H1 (cell line): ENCODE data around the gene PYGL. TPM values are rescaled to one million over a fixed set of nuclear protein-coding genes. Genes with fewer than 3 reads are reported as not detected.

ENCODE experiments used
- CTCF ChIA-PET: fragments of 300-600 bp; sonication (Branson Sonifier 250); formaldehyde crosslinking; loops from one replicate; lab custom pipeline; 2021; ENCODE audit not compliant: partially characterized antibody; lab: Charles Lee
- POLR2A ChIA-PET: fragments of 300-600 bp; sonication (Branson Sonifier 250); formaldehyde crosslinking; loops from one replicate; lab custom pipeline; 2021; ENCODE audit warnings: inconsistent platforms; ENCODE audit not compliant: partially characterized antibody; lab: Charles Lee
- DNase-seq, 2 experiments: peaks; one replicate each; pipeline versions ENCODE4 v3.0.0 to v3.0.0-alpha.2; 2010 to 2022; ENCODE audit warnings: low spot score in 2 of 2, low read depth in 1 of 2, mixed read lengths in 1 of 2
- FAIRE-seq: peaks from 2 replicates; lab custom pipeline; 2011; peaks lifted over from hg19 to GRCh38; lab: Jason Lieb, UNC
- H2AFZ ChIP-seq: 2 replicates; pipeline ENCODE4 v1.8.1; 2012; ENCODE audit warnings: low read length, inconsistent platforms
- H2AK5ac ChIP-seq: 2 replicates; pipeline ENCODE4 v1.6.1; 2013; ENCODE audit warnings: low read depth, low read length
- H2BK120ac ChIP-seq: replicated peaks from 2 replicates; pipeline ENCODE3; 2013; ENCODE audit warnings: low read depth, low read length, inconsistent platforms
- H2BK12ac ChIP-seq: 2 replicates; pipeline ENCODE4 v1.6.1; 2013; ENCODE audit warnings: low read depth, low read length
- H2BK15ac ChIP-seq: 2 replicates; pipeline ENCODE4 v1.6.1; 2013; ENCODE audit warnings: low read length
- H2BK20ac ChIP-seq: 2 replicates; pipeline ENCODE4 v1.6.1; 2013; ENCODE audit warnings: low read length
- H2BK5ac ChIP-seq: 2 replicates; pipeline ENCODE4 v1.6.1; 2013; ENCODE audit warnings: low read depth, low read length
- H3K14ac ChIP-seq: 2 replicates; pipeline ENCODE4 v1.6.1; 2013; ENCODE audit warnings: inconsistent platforms; ENCODE audit not compliant: insufficient read length
- H3K18ac ChIP-seq: 2 replicates; pipeline ENCODE4 v1.6.1; 2013; ENCODE audit warnings: low read length; ENCODE audit errors: extremely low read depth
- H3K23ac ChIP-seq: 2 replicates; pipeline ENCODE4 v1.6.1; 2013; ENCODE audit warnings: inconsistent platforms; ENCODE audit not compliant: insufficient read length
- H3K23me2 ChIP-seq: 2 replicates; pipeline ENCODE4 v1.6.1; 2013; ENCODE audit warnings: low read depth, low read length
- H3K27ac ChIP-seq: 2 replicates; pipeline ENCODE4 v1.6.1; 2011; ENCODE audit warnings: low read depth, low read length, inconsistent platforms
- H3K27me3 ChIP-seq, 4 experiments: replicated peaks in 1 of 4; 1 replicate in 1 of 4; 2 replicates in 3 of 4; pipeline versions ENCODE4 v1.6.1 to v1.8.1; 2011 to 2013; ENCODE audit warnings: low read length in 3 of 4, mild to moderate bottlenecking in 3 of 4, inconsistent platforms in 2 of 4, mixed read lengths in 2 of 4, moderate library complexity in 1 of 4; ENCODE audit not compliant: control insufficient read depth in 3 of 4, insufficient read depth in 3 of 4; ENCODE audit errors: extremely low read depth in 1 of 4
- H3K36me3 ChIP-seq, 4 experiments: 2 replicates each; pipeline versions ENCODE4 v1.6.1 to v1.8.1; 2011 to 2013; ENCODE audit warnings: mild to moderate bottlenecking in 4 of 4, low read length in 3 of 4, moderate library complexity in 2 of 4, control low read depth in 1 of 4, inconsistent platforms in 1 of 4; ENCODE audit not compliant: insufficient read depth in 4 of 4, control insufficient read depth in 2 of 4
- H3K4ac ChIP-seq: replicated peaks from 2 replicates; pipeline ENCODE3; 2013; ENCODE audit warnings: low read length, low read depth, mixed read lengths, inconsistent platforms; ENCODE audit not compliant: insufficient read length
- H3K4me1 ChIP-seq, 4 experiments: replicated peaks in 1 of 4; 1 replicate in 1 of 4; 2 replicates in 3 of 4; pipeline versions ENCODE4 v1.6.1 to v1.8.1; 2011 to 2013; ENCODE audit warnings: low read length in 3 of 4, inconsistent platforms in 2 of 4, mixed read lengths in 1 of 4; ENCODE audit not compliant: insufficient read depth in 4 of 4, control insufficient read depth in 3 of 4
- H3K4me2 ChIP-seq, 2 experiments: 2 replicates each; pipeline versions ENCODE4 v1.6.1 to v1.8.1; 2011 to 2013; ENCODE audit warnings: low read depth in 2 of 2, low read length in 2 of 2, control low read depth in 1 of 2, inconsistent platforms in 1 of 2, mild to moderate bottlenecking in 1 of 2; ENCODE audit not compliant: insufficient read depth in 1 of 2
- H3K4me3 ChIP-seq, 4 experiments: fragments of 200-600, 300-600 bp in 1 of 4; sonication (generic), shearing (Covaris generic), sonication (Bioruptor Twin) in 1 of 4; 2 replicates each; pipeline versions ENCODE4 v1.5.1 to v1.8.1; 2011 to 2016; ENCODE audit warnings: low read length in 4 of 4, low read depth in 3 of 4, control low read depth in 2 of 4, inconsistent platforms in 2 of 4, mild to moderate bottlenecking in 2 of 4, mixed read lengths in 1 of 4, moderate library complexity in 1 of 4; ENCODE audit not compliant: insufficient read depth in 2 of 4; ENCODE audit errors: extremely low read depth in 1 of 4
- H3K56ac ChIP-seq: replicated peaks from 2 replicates; pipeline ENCODE3; 2013; ENCODE audit warnings: low read depth, mild to moderate bottlenecking, mixed read lengths, low read length, inconsistent platforms; ENCODE audit not compliant: insufficient read length
- H3K79me1 ChIP-seq: 2 replicates; pipeline ENCODE4 v1.6.1; 2013; ENCODE audit warnings: low read depth, low read length, control low read depth
- H3K79me2 ChIP-seq, 2 experiments: 2 replicates each; pipeline versions ENCODE4 v1.6.1 to v1.8.1; 2012 to 2013; ENCODE audit warnings: low read length in 2 of 2, mild to moderate bottlenecking in 2 of 2, inconsistent platforms in 1 of 2; ENCODE audit not compliant: insufficient read depth in 2 of 2, control insufficient read depth in 1 of 2
- H3K9ac ChIP-seq, 4 experiments: replicated peaks in 1 of 4; 1 replicate in 1 of 4; 2 replicates in 3 of 4; pipeline versions ENCODE4 v1.6.1 to v1.8.1; 2011 to 2013; ENCODE audit warnings: low read depth in 3 of 4, low read length in 3 of 4, control low read depth in 2 of 4, mild to moderate bottlenecking in 2 of 4, moderate library complexity in 2 of 4, inconsistent platforms in 1 of 4; ENCODE audit errors: extremely low read depth in 1 of 4
- H3K9me3 ChIP-seq, 2 experiments: 2 replicates each; pipeline versions ENCODE4 v1.6.1 to v1.8.1; 2012 to 2013; ENCODE audit warnings: mild to moderate bottlenecking in 2 of 2, moderate library complexity in 2 of 2, control low read depth in 1 of 2, inconsistent platforms in 1 of 2, low read depth in 1 of 2, low read length in 1 of 2, mixed read lengths in 1 of 2; ENCODE audit not compliant: insufficient read depth in 2 of 2
- H4K20me1 ChIP-seq, 2 experiments: replicated peaks in 1 of 2; 2 replicates each; pipeline versions ENCODE3 to v1.8.1; 2011 to 2013; ENCODE audit warnings: inconsistent platforms in 2 of 2, low read length in 2 of 2, mild to moderate bottlenecking in 1 of 2; ENCODE audit not compliant: insufficient read depth in 2 of 2, control insufficient read depth in 1 of 2
- H4K5ac ChIP-seq: 2 replicates; pipeline ENCODE4 v1.6.1; 2013; ENCODE audit warnings: low read length, low read depth, mixed read lengths, inconsistent platforms; ENCODE audit not compliant: insufficient read length
- H4K8ac ChIP-seq: 2 replicates; pipeline ENCODE4 v1.8.0; 2013; ENCODE audit warnings: mild to moderate bottlenecking, moderate library complexity, low read length, inconsistent platforms; ENCODE audit not compliant: insufficient read depth; ENCODE audit errors: extremely low read depth
- H4K91ac ChIP-seq: replicated peaks from 2 replicates; pipeline ENCODE3; 2013; ENCODE audit warnings: low read length, mixed read lengths, inconsistent platforms; ENCODE audit not compliant: insufficient read length
- SIN3A ChIP-seq, 2 experiments: IDR thresholded peaks in 1 of 2; conservative IDR thresholded peaks in 1 of 2; 2 replicates each; pipeline ENCODE4 v1.6.1; 2011 to 2012; ENCODE audit warnings: low read length in 2 of 2, improper control_type of control experiment in 1 of 2, low read depth in 1 of 2, mild to moderate bottlenecking in 1 of 2
- SIX5 ChIP-seq: IDR thresholded peaks from 2 replicates; pipeline ENCODE4 v1.6.1; 2011; ENCODE audit warnings: mild to moderate bottlenecking, low read depth, low read length
- WGBS, 2 experiments: shearing (Covaris generic) in 1 of 2; methylation state at CpG; one replicate each; pipeline versions ENCODE4 v1.1.6 to v1.1.7; 2013 to 2015; ENCODE audit warnings: low lambda C conversion rate in 2 of 2, mixed read lengths in 2 of 2, inconsistent platforms in 1 of 2, low coverage in 1 of 2, missing lambda C conversion rate in 1 of 2; ENCODE audit not compliant: insufficient replicate concordance in 2 of 2, insufficient coverage in 1 of 2, insufficient read length in 1 of 2; ENCODE audit errors: extremely low coverage in 1 of 2, missing lambda C conversion rate in 1 of 2; 5-methylcytosine and 5-hydroxymethylcytosine counted together
- polyA plus RNA-seq, 7 experiments: library from polyadenylated mRNA; depleted of rRNA in 3 of 7; stranded (reverse) in 5 of 7; unstranded in 2 of 7; fragments of >200 nt in 5 of 7; fragments of 200-250 nt in 2 of 7; gene quantifications; 1 replicate in 5 of 7; 2 replicates in 1 of 7; 4 replicates in 1 of 7; pipeline versions ENCODE4 v1.2.1 to v1.2.3, GENCODE V29; 2011 to 2013; ENCODE audit warnings: missing spikeins in 2 of 7, mixed read lengths in 2 of 7
- total RNA-seq: library from RNA; stranded (reverse); fragmentation: NEBNext Ultra II Directional; extraction: Animal tissue kit (Norgen Biotek cat#: 25700); gene quantifications from 2 replicates; pipeline ENCODE4 v1.2.1, GENCODE V29; 2021

The PYGL gene
- total and polyA plus RNA-seq, 2 of the 8 experiments (the other 6 are each of a cell fraction or from before 2014, with no cell fraction given), result 26.1 to 50.5 TPM

DNA sequence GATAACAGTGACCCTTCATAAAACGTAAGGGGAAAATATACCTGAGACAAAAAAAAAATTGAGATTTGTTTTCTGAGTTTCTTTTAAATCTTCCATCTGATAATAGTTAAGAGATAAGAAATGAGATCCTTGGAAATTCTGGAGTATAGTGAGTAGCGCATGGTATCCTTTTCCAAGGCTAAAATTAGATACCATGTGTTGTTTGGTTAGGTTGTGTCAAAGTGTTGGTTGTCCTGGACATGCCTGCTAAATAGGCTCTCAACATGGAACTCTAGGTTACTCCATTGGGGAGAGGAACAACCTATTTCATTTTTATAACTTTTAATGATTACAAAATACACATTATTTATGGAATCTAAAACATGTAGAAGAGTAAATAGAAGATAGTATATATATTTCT is 14.8 kb downstream of the PYGL start:
- no peaks in the 10 kb centered on the region for H4K20me1 ChIP-seq
- no peak overlapping the region for H2BK15ac ChIP-seq
- H3K14ac ChIP-seq, result no peak overlapping the region
- no peak overlapping the region for H3K9ac ChIP-seq
- no peak for FAIRE-seq
- H2BK20ac ChIP-seq, result no peak overlapping the region
- POLR2A ChIA-PET, result no interaction called here
- no peak overlapping the region for H2BK12ac ChIP-seq
- no peaks in the 10 kb centered on the region for H3K79me2 ChIP-seq
- H3K36me3 ChIP-seq, result peaks cover 0 to 24% (median 13%) of the 10 kb centered on the region in 4 experiments; a peak in 7 of 8 replicates
- no peak overlapping the region for H3K27ac ChIP-seq
- no peak overlapping the region for H3K18ac ChIP-seq
- H3K4me1 ChIP-seq, result peaks cover 0 to 5% (median 0%) of the 10 kb centered on the region in 4 experiments; a peak in 1 of 7 replicates
- H2BK120ac ChIP-seq, result no peak overlapping the region
- H3K56ac ChIP-seq, result no peak overlapping the region
- H4K8ac ChIP-seq, result no peak overlapping the region
- H3K4ac ChIP-seq, result no peak overlapping the region
- H3K23ac ChIP-seq, result no peak overlapping the region
- no peaks in the 10 kb centered on the region for H3K9me3 ChIP-seq
- no peak overlapping the region for H4K91ac ChIP-seq
- 87% methylated on average over 2 of the region's 2 CpGs; no CpG with 5 or more reads in 1 of the 2 experiments for WGBS, 2 experiments
- no peaks in the 10 kb centered on the region for H3K79me1 ChIP-seq
- no peaks in the 10 kb centered on the region for H3K23me2 ChIP-seq
- no peak overlapping the region for H2BK5ac ChIP-seq
- no peak overlapping the region for H4K5ac ChIP-seq
- no peak for DNase-seq
- CTCF ChIA-PET, result interaction anchor here (2.1 kb wide), 1 partner anchor 9 kb away, joined by 6 read pairs; no protein-coding TSS in a partner anchor
- H2AFZ ChIP-seq, result no peak overlapping the region
- H3K4me3 ChIP-seq, result no peak overlapping the region
- H2AK5ac ChIP-seq, result no peak overlapping the region
- no peak overlapping the region for H3K4me2 ChIP-seq
- H3K27me3 ChIP-seq, result no peaks in the 10 kb centered on the region
- TF ChIP-seq SIN3A (conservative IDR thresholded peaks at IDR 0.05 in 1 of 2, IDR thresholded peaks at IDR 0.05 in 1 of 2; ENCODE audit: low read depth in 1 of 2, low read length in 2 of 2) (no peak), SIX5 (no peak)
